ENCODE data around the gene RAB24.
A peak's percentile ranks its signal among the peaks of the same experiment; 100 is the strongest.
"Not testable (repeated sequence)": the region's sequence is repeated elsewhere in the genome, so short reads cannot be mapped to it uniquely, and the experiment has no call there.

RAB24 gene

GRCh38 chr5:177303121-177303924 lies at the start of gene RAB24, which contains the start of gene PRELID1:
TSS of gene RAB24 (minus strand) at chr5:177303719. CDS start at chr5:177303288, 431 bp downstream.
TSS of gene PRELID1 (plus strand) at chr5:177303799. CDS start at chr5:177303986, 187 bp downstream.
- DNase-seq = peak; percentile 86

- no peak for DNase-seq
These were observed 49.6 kb upstream of the RAB24 start for GRCh38 chr5:177353093-177353492.

GRCh38 chr5:177351392-177352329 lies 48.1 kb upstream of the RAB24 start, which contains the start of gene LMAN2:
TSS of gene LMAN2 (minus strand) at chr5:177351668. CDS start at chr5:177351647, 21 bp downstream.
- peak; percentile 80 for DNase-seq

- no peak for DNase-seq
These were observed 47.4 kb upstream of the RAB24 start for GRCh38 chr5:177350776-177351391.

- DNase-seq = no peak
These were observed 46.2 kb upstream of the RAB24 start for GRCh38 chr5:177349762-177350161.

GRCh38 chr5:177349362-177349647 lies 45.8 kb upstream of the RAB24 start:
- no peak for DNase-seq

GRCh38 chr5:177347699-177348098 lies 44.2 kb upstream of the RAB24 start:
- no peak for DNase-seq

- DNase-seq = no peak
These were observed 43.3 kb upstream of the RAB24 start for GRCh38 chr5:177346820-177347219.

- DNase-seq = no peak
These were observed 41.4 kb upstream of the RAB24 start for GRCh38 chr5:177344891-177345290.

GRCh38 chr5:177343777-177344176 lies 40.3 kb upstream of the RAB24 start:
- DNase-seq = no peak

GRCh38 chr5:177343000-177343399 lies 39.5 kb upstream of the RAB24 start:
- not testable (repeated sequence) for DNase-seq

GRCh38 chr5:177339107-177339638 lies 35.7 kb upstream of the RAB24 start:
- no peak for DNase-seq

GRCh38 chr5:177338251-177339106 lies 35.0 kb upstream of the RAB24 start:
- DNase-seq = no peak

- no peak for DNase-seq
These were observed 33.3 kb upstream of the RAB24 start for GRCh38 chr5:177336603-177337494.

- DNase-seq = no peak
These were observed 32.6 kb upstream of the RAB24 start for GRCh38 chr5:177336112-177336511.

- no peak for DNase-seq
These were observed 32.2 kb upstream of the RAB24 start for GRCh38 chr5:177335701-177336065.

- DNase-seq = no peak
These were observed 31.5 kb upstream of the RAB24 start for GRCh38 chr5:177334781-177335700.

- no peak for DNase-seq
These were observed 30.6 kb upstream of the RAB24 start for GRCh38 chr5:177334155-177334551.

- DNase-seq = no peak
These were observed 30.1 kb upstream of the RAB24 start for GRCh38 chr5:177333420-177334154.

Measured in activated T-cell treated with anti-CD3 and anti-CD28 coated beads for 4 hours (primary cell).